GM23338 (cell line): Measurements from ENCODE around the gene PDE3A.

Source experiments
- CTCF ChIP-seq, 2 experiments: fragments of 200-600 bp in 1 of 2; sonication (generic) in 1 of 2; conservative IDR thresholded peaks; 2 replicates each; pipeline versions ENCODE4 v1.5.1 to v1.6.1; 2016 to 2017; ENCODE audit warnings: antibody characterized with exemption in 2 of 2, low read depth in 2 of 2, mild to moderate bottlenecking in 2 of 2, moderate library complexity in 1 of 2
- JUNB ChIP-seq: IDR thresholded peaks from one replicate; pipeline ENCODE4 v1.6.1; 2016; ENCODE audit warnings: antibody characterized with exemption; ENCODE audit not compliant: unreplicated experiment
- POLR2AphosphoS5 ChIP-seq: IDR thresholded peaks from 2 replicates; pipeline ENCODE4 v1.6.1; 2016; ENCODE audit warnings: antibody characterized with exemption, low read depth

DNA sequence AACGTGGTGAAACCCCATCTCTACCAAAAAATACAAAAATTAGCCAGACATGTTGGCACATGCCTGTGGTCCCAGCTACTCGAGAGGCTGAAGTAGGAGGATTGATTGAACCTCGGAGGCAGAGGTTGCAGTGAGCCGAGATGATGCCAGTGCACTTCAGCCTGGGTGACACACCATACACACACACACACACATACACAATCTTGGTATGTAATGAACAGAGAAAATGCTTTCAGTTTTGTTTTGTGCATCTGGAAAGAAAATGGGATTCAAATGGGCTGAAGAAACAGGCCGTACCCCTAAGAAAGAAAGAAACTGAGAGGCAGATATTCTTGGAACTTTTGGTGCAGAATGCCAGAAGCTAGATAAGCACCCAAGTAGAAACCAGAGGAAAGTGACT is 107.2 kb downstream of the PDE3A start:
- no peak for TF ChIP-seq CTCF (conservative IDR thresholded peaks at IDR 0.05; ENCODE audit: low read depth in 2 of 2)
- TF ChIP-seq POLR2AphosphoS5, result no peak
- no peak for TF ChIP-seq JUNB
